Ramos (cell line): Measurements from ENCODE around the gene HYAL2.

Experiments used
- in situ Hi-C: fragments of 300-500 bp; cut with MboI; formaldehyde crosslinking; loops from one replicate; pipeline ENCODE4 v1.14.3; 2022; ENCODE audit warnings: low sequenced_read_pairs; ENCODE audit not compliant: unreplicated experiment

HYAL2 gene

DNA sequence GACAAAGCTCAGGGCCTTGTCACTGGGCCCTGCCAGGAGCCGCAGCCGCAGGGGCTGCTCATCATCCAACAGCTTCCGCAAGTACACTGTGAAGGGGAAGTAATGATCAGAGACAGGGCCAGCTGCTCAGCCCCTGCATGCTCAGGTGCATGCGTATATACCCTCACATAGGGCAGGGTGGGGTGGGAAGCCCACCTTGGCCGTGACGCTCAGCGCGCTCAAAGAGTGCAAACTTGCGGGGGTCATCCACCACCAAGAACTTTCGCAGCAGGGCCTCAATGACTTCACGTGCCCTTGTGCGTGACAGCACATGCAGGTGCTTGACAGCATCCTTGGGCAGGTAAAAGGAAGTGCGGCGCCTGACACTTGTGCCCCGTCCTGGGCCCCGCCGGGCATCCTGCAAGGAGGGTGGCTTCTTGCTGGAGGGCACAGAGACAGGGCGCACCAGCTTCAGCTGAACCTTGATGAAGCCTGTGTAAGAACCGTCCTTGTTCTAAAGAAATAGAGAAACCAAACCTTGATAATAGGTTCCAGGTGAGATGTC is 8.9 kb upstream of the HYAL2 start:
- in situ Hi-C loops: no loop called here

DNA sequence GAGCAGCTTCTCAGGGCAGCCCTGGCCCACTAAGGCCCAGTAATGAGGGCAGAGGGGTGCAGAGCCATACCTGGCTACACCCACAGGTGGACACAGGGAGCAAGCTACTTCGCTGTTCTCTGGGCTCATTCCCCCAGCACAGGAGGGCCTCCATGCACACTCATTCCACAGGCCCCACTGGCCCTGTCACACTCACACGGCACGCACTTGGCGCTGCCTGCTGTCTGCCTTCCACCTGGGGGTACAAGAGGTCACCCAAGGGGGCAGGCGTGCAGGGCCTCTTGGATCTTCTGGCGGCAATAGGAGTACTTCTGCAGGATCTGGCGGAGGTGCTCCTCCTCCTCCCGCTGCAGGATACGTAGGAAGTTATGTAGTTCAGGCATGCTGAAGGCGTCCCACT is 7.8 kb upstream of the HYAL2 start:
- in situ Hi-C loops: no loop called here

DNA sequence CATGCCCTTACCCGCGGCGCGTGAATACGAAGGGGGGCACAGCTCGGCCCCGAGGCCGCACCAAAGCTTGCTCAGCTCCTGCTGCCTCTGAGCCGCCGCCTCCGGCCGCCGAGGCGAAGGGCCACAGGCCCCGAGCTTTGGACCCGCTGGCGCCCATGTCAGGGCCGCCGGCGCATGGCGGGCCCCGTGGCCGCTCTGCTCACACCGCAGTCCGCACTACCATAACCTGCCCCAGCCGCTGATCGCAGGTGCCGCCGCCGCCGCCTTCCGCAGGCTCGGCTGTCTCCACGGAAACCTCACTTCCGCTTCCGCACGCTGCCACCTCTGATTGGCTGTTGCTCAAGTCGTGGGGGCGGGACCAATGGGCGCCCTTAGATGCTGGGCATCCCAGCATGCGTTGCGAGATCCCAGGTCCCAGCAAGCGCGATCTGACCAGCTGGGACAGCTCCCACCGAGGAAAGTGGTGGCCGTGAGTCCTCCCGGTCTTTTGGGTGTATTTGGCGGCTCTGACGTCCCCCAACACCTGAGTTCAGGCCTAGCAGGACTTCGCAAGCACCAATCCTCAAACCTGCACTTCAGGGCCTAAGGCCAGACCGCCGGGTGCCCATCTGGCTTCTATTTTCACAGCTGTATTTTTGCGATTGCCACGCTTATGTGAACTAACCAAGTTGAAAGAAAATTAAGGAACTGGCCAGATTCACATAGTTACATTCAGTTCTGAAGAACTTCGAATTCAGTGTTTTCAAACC is 5.6 kb upstream of the HYAL2 start, which contains the start of gene TUSC2:
Gene TUSC2, minus strand, starts transcription at position 281 of the 749 bp plus-strand sequence. Its CDS starts 124 bp downstream, at position 157.
- in situ Hi-C loops: no loop called here

DNA sequence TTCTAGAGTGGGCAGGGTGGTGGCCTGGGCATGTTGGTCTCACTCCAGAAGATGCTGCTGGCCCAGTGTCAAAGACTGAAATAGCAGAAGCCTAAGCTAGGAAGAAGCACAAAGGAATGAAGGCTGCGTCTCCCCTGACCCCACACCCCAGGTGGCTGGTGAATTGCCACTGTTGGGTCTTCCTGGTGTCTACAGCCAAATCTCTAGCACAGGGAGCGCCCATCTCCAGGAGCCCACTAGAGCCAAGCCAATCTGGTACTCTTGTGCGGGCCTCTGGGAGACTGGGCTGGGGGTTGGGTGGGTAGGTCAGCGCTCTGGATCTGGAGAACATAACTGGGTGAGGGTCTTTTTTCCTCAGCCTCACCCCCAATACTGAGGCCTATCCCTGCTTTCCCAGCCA is 4.6 kb upstream of the HYAL2 start:
- in situ Hi-C loops: no loop called here

DNA sequence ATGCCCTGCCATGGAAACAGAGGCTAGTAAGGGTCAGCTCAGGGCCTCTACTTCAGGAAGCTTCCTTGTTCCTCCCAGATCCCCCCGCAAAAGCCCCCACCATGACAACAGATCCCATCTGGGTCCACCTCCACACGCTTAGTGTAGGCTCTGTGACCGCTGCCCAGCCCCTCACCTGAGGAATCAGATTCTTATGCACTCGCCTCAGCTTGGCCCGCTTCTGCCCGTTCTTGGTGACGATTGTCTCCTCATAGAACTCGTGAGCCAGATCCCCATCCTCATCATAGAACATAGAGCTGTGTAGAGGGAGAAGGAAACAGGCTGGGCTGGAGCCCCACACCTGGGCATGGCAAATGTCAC is 3.6 kb upstream of the HYAL2 start:
- in situ Hi-C loops: no loop called here

DNA sequence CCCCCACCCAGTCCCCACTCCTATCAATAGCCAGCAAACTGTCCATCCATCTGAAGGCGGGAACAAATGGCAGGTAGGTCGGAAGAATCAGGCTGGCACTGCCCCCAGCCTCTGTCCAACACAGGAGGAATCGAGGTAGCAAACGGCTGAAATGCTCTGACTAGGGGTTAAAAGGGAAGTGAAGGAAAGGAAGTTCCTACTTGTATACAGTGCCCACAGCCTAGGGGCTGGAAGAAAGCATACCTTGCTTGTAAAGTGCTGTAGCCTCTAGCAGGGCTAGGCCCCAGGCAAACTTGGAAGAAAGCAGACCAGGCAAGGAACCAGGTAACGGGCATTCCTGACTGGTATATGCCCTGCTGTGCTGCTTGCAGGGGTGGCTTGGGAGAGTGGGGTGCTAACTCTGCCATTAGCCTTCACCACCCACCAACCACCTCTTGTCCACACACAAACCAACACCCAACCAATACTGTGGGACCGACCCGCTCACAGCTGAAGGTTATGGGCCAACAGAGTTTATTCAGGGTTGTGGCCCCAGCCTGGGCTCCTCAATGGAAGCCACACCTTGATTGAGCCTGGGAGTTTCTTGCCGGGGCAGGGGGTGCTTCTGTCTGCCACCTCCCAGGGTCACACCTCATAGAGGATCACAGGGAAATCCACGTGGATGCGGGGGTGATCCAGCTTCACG is 3.1 kb upstream of the HYAL2 start:
- in situ Hi-C loops: no loop called here

DNA sequence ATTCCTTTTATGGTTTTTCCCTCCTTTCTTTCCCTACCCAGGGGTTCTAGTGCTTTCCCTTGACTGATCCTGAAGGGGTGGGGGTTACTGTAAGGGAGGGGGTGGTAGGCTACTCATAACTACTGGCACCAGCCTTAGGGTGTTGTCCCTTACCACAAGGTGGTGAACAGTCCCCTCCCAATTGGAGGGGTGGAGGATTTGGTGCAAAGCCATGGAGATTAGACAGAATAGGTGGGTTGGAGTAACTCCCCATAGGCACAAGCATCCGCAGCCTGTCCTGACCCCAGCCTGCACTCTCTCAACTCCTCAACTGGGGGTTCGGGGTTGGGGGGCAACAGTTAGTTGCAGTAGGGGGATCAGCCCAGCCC is 2.6 kb upstream of the HYAL2 start:
- in situ Hi-C loops: no loop called here

DNA sequence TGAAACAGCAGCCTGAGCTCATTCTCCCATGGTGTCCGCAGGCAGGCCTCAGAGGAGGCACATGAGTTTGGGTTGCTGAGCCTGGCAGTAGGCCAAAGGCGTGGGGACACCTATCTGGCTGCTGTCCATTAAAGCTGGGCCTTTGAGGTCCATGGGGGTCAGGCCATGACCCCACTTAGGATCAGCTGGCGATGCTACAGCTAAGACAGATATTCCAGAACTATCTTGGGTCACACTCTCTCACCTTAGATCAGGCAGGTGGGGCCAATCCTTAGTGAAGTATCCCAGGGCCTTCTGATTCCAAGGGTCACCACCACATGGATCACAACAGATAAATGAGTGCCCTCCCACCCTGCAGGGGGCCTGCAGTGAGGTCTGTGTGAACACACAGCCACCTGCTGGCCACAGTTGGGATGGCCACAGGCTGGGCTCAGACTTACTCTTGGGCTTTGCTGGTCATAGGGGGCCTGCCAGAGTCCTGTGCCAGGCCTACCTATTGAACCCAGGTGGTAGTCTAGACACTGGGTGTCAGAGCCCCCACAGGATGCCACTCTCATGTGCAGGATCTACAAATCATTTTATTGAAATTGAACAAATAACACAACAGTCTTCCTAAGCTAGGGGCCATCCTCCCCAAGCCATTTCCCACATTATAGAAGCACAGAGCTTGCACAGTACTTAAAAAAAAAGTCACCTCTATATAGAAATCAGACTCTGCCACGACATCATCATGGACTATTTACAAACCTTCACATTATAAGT is 2.0 kb upstream of the HYAL2 start:
- in situ Hi-C loops: no loop called here

DNA sequence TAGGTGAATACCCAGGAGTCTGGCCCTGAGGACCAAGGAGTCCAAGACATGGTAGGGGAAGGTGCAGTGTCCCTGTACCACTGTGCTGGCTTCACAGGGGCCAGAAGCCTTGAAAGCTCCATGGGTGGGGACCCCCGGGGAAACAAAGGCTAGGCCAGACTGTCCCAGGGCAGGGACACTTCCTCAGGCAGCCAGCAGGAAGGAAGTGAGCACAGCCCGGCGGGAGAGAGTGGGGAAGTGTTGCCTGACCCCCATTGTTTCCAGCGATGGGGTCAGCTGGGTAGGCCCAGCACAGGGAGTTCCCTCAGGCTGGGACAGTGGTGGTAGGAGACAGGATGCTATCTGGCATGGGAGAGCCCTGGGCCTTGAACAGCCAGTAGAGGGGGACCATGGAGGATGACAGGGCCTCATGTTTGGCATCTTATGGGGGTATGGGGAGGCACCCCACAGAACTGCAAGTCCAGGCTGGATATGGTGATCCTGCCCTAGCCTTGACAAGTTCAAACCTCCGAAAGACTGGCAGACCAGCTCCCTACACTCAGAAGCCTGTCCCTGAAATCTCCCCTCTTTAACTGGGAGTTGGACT is 1.2 kb upstream of the HYAL2 start:
- in situ Hi-C loops: no loop called here

DNA sequence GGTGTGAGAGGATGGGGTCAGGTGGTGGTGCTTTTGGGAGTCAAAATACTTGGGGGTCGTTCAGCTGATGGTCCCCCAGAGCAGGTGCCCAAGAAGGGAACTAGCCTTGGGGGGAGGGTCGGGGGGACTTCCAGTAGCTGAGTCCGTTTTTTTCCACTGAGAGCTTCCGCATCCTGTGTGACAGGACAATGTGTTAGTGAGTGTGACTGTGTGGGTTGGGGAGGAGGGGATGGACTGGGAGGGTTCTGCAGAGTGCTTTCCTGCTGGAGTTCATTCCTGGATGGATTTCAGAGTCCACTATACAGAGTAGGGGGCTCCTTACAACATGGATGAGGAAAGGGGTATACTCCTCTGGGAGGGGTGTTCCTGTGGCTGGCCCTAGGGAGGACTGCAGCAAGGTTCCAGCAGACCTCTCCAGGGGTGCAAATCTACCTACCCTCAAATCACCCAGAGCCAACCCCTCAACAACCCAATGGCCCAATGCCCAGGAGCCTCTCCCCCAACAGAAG is 601 bp upstream of the HYAL2 start:
- in situ Hi-C loops: no loop called here

DNA sequence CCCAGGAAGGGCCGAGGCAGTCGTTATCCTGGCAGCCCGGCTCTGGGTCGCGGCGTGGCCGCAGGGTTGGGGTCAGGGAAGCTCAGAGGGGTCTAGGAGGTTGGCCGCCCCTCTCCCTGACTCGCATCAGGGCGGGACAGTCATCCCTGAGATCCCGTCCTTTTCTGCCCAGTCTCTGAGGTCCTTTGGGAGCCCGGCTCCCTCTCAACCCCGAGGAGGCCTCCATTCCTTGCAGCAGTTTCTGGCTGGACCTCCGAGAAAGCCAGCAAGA is 495 bp downstream of the HYAL2 start:
- in situ Hi-C loops: no loop called here

DNA sequence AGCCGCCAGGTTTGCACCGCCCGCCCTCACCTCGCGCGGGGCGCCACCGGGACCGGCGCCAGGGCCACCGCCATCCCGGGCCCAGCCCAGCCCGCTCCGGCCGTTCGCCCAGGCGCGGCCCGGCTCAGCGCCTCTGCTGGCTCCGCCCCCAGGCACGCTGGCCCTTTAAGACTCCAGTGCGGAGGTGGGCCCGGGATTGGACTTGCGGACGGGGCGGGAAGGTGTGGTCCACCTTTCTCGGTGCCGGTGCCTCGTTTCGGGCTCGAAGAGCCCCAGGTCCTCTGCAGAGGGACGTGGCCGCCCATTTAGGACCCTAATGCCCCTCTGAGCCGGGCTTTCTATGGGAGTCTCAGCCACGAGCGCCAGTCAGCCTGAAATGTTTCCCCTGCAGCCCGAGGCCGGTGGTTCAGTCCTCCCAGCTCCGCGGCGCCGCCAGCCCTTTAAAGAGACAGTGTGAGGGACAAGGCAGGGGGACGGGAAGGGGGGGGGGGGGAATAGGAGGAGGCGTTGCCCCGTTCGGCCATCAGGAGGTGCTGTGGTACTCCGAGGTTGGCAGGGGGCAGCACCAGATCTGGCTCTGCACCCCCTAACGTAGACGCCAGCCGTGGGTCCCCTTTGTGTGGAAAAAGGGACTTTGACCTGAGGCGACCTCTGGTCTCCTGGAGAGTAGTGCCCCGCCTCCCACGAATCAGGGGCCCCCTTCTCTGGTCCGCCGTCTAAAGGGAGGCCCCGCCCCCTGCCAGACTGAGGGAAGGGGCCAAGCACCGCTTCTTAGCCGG is 1.0 kb downstream of the HYAL2 start:
- in situ Hi-C loops: no loop called here

DNA sequence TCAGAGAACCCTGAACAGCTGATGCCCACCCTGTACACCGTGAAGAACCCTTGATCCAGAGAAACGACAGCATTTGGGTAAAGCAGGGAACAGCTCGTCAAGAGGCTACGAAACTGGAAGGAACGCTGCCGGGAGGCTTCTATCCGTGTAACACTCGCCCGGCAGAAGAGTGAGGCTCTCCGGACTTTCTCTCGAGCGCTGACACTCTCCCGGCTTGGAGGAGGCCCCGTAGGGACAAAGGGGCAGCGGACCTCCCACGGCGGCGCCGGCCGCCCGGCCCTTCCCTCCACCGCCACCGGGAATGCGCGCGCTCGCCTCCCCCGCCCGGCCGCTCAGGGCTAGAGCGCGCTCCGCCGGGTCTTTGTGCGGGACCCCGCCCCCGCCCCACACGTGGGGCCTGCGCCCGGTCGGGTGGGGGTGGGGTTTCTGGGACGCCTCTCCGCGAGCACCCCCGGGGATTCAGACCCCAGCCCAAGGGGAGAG is 1.7 kb downstream of the HYAL2 start:
- in situ Hi-C loops: no loop called here

DNA sequence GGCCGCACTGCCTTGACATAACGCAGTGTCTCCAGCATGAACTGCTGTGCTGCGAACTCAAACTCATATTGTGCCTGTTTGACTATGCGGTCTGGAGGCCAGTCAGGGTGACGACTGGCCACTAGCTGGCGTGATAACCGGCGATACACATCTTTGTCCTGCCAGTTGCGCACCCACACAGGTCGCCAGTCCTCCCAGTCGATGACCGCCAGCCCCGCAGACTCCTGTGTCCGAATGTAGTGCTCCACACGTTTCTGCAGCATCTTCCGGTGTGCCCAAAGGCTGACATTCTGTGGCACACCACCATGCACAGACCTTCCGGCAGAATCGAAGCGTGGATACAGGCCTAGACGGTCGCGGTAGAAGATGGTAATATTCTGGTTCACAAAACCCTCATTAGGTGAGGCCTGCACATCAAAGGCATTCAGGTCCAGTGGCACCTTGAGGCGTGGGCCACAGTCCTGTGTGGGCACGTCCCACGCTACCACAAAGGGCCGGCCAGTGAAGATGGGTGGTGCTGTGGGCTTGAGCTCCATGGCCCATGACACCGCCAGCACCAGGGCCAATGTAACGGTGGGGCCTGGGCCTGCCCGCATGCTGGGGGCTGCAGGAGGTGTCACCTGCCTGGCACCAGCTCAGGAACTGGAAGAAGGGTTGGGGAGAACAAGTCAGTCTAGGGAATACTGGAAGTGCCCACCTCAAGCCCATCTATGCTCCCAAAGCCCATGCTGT is 2.5 kb downstream of the HYAL2 start:
- in situ Hi-C loops: no loop called here

DNA sequence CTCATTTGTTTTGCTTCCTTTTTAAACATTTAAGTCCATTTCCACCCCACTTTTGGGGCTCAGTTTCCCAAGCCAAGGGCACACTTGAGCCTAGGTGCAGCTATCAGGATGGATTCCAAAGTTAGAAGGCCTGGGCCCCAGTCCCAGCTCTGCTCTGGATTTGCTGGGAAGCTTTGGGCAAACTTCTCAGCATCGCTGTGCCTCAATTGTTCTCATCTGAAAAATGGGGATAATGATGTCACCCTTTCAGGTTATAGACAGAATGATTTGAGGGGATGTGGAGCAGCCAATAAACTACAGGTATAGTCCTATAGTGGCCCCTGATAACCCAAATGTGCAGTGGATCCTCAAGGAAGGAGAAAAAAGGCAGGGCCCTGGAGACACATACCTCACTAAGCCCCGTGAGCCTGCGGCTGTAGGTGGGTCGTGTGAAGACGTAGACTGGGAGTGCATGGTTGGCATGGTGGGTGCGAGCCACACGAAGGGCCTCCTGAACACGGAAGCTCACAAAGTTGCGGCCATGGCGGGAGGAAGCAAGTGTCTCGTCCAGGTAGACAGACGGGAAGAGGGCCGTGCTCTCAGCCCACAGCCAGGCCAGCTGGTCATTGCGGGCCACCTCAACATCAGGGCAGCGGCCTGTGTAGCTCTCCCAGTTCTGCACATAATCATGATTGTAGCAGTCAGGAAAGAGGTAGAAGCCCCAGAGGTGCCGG is 3.2 kb downstream of the HYAL2 start:
- in situ Hi-C loops: no loop called here

DNA sequence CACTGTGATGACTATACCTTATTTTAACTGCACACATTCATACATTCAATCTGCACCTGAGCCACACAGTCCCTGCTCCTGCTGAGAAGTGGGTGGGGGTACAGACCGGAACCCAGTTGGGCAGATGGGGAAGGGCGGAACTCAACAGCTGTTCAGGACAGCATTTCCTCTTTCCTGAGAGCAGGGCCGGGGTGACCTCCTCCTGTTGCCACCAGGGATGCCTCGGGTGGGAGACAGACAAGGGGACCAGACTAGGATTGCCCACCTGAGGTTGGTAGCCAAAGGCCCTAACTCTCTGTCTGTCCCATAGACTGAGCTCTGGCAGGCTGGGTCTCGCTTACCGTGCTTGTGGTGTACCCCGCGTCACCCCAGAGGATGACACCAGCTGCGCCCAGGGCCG is 3.9 kb downstream of the HYAL2 start:
- in situ Hi-C loops: no loop called here

DNA sequence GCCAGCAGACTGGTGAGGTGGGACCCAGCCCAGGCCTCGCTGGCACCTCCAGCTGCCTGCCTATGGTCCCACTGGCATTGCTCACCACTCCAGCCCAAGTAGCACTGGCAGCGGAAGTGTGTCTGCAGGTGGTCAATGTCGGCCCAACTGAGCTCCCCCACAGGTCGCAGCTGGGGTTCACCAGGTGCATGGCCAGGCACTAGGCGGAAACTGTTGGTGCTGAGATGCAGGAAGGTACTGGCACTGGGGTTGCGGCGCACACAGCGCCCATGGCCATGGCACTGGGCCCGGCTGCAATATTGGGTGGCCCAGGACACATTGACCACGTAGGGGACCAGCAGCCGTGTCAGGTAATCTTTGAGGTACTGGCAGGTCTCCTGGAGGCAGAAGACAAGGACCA is 4.4 kb downstream of the HYAL2 start:
- in situ Hi-C loops: no loop called here

DNA sequence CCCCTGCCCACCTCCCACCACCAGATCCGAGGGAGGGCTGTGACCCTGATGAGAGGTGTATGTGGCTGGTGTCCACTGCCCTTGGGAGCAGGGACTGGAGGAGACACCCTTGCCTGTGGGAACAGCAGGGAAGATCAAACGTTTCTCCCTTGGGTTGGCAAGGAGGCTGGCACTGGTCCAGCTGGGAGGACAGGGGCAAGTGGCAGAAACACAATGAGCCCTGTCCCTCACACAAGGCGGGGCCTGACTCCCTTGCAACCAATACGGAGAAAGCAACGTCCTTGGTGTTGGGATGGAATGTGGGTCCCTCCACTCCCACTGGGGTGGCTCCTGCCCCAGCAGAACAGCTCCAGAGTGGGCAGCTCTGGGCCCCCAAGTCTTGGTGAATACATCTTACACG is 5.2 kb downstream of the HYAL2 start:
- in situ Hi-C loops: no loop called here
